ENCODE results near the gene CLIC4.

DNA sequence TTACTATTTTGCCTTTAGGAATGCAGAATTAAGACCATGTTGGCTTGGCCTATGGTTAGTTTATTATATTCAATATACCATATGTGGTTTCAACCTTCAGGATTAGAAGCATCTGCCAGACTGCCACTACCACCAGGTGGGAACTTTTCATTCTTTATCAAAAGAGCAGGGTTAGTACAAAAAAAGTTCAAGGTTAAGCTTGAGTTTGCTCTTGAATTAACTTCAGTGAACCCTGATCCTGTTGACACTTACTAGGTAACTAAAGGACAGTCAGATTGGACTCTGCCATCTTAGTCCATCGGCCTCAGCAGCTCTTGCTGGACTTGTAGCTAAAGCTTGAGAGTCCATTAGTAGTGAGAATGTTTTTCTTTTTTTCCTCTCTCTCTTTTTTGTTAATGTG lies 22.1 kb downstream of the CLIC4 start:
- TF ChIP-seq ZNF565 (CRISPR knock-in tag; conservative IDR thresholded peaks at IDR 0.05; ENCODE audit: low read depth) (no peak), TOX (CRISPR knock-in tag; IDR thresholded peaks at IDR 0.05; ENCODE audit: borderline replicate concordance) (no peak), GLIS3 (CRISPR knock-in tag; IDR thresholded peaks at IDR 0.05) (no peak), ZFP30 (CRISPR knock-in tag; IDR thresholded peaks at IDR 0.05) (no peak), TCF4 (CRISPR knock-in tag; IDR thresholded peaks at IDR 0.05; ENCODE audit: borderline replicate concordance) (no peak), BACH2 (CRISPR knock-in tag; IDR thresholded peaks at IDR 0.05; ENCODE audit: borderline replicate concordance) (no peak), PPARA (CRISPR knock-in tag; IDR thresholded peaks at IDR 0.05; ENCODE audit: borderline replicate concordance) (no peak), ARNTL (CRISPR knock-in tag; IDR thresholded peaks at IDR 0.05; ENCODE audit: borderline replicate concordance, low read depth) (no peak)
- TF ChIP-seq, protein P1, sequence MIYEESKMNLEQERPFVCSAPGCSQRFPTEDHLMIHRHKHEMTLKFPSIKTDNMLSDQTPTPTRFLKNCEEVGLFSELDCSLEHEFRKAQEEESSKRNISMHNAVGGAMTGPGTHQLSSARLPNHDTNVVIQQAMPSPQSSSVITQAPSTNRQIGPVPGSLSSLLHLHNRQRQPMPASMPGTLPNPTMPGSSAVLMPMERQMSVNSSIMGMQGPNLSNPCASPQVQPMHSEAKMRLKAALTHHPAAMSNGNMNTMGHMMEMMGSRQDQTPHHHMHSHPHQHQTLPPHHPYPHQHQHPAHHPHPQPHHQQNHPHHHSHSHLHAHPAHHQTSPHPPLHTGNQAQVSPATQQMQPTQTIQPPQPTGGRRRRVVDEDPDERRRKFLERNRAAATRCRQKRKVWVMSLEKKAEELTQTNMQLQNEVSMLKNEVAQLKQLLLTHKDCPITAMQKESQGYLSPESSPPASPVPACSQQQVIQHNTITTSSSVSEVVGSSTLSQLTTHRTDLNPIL (CRISPR knock-in tag; IDR thresholded peaks at IDR 0.05; ENCODE audit: low read depth) = no peak
- TF ChIP-seq, protein P2, sequence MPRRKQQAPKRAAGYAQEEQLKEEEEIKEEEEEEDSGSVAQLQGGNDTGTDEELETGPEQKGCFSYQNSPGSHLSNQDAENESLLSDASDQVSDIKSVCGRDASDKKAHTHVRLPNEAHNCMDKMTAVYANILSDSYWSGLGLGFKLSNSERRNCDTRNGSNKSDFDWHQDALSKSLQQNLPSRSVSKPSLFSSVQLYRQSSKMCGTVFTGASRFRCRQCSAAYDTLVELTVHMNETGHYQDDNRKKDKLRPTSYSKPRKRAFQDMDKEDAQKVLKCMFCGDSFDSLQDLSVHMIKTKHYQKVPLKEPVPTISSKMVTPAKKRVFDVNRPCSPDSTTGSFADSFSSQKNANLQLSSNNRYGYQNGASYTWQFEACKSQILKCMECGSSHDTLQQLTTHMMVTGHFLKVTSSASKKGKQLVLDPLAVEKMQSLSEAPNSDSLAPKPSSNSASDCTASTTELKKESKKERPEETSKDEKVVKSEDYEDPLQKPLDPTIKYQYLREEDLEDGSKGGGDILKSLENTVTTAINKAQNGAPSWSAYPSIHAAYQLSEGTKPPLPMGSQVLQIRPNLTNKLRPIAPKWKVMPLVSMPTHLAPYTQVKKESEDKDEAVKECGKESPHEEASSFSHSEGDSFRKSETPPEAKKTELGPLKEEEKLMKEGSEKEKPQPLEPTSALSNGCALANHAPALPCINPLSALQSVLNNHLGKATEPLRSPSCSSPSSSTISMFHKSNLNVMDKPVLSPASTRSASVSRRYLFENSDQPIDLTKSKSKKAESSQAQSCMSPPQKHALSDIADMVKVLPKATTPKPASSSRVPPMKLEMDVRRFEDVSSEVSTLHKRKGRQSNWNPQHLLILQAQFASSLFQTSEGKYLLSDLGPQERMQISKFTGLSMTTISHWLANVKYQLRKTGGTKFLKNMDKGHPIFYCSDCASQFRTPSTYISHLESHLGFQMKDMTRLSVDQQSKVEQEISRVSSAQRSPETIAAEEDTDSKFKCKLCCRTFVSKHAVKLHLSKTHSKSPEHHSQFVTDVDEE (CRISPR knock-in tag; IDR thresholded peaks at IDR 0.05) = no peak
- TF ChIP-seq, protein P3, sequence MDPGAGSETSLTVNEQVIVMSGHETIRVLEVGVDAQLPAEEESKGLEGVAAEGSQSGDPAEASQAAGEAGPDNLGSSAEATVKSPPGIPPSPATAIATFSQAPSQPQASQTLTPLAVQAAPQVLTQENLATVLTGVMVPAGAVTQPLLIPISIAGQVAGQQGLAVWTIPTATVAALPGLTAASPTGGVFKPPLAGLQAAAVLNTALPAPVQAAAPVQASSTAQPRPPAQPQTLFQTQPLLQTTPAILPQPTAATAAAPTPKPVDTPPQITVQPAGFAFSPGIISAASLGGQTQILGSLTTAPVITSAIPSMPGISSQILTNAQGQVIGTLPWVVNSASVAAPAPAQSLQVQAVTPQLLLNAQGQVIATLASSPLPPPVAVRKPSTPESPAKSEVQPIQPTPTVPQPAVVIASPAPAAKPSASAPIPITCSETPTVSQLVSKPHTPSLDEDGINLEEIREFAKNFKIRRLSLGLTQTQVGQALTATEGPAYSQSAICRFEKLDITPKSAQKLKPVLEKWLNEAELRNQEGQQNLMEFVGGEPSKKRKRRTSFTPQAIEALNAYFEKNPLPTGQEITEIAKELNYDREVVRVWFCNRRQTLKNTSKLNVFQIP (CRISPR knock-in tag; IDR thresholded peaks at IDR 0.05; ENCODE audit: borderline replicate concordance, low read depth) = no peak
- TF ChIP-seq, protein P4, sequence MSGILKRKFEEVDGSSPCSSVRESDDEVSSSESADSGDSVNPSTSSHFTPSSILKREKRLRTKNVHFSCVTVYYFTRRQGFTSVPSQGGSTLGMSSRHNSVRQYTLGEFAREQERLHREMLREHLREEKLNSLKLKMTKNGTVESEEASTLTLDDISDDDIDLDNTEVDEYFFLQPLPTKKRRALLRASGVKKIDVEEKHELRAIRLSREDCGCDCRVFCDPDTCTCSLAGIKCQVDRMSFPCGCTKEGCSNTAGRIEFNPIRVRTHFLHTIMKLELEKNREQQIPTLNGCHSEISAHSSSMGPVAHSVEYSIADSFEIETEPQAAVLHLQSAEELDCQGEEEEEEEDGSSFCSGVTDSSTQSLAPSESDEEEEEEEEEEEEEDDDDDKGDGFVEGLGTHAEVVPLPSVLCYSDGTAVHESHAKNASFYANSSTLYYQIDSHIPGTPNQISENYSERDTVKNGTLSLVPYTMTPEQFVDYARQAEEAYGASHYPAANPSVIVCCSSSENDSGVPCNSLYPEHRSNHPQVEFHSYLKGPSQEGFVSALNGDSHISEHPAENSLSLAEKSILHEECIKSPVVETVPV (CRISPR knock-in tag; IDR thresholded peaks at IDR 0.05) = no peak
- TF ChIP-seq, protein P5, sequence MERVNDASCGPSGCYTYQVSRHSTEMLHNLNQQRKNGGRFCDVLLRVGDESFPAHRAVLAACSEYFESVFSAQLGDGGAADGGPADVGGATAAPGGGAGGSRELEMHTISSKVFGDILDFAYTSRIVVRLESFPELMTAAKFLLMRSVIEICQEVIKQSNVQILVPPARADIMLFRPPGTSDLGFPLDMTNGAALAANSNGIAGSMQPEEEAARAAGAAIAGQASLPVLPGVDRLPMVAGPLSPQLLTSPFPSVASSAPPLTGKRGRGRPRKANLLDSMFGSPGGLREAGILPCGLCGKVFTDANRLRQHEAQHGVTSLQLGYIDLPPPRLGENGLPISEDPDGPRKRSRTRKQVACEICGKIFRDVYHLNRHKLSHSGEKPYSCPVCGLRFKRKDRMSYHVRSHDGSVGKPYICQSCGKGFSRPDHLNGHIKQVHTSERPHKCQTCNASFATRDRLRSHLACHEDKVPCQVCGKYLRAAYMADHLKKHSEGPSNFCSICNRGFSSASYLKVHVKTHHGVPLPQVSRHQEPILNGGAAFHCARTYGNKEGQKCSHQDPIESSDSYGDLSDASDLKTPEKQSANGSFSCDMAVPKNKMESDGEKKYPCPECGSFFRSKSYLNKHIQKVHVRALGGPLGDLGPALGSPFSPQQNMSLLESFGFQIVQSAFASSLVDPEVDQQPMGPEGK (CRISPR knock-in tag; IDR thresholded peaks at IDR 0.05; ENCODE audit: borderline replicate concordance) = no peak
